ENCODE data around the gene RAB5B.
"Not testable (repeated sequence)": the region's sequence is repeated elsewhere in the genome, so short reads cannot be mapped to it uniquely, and the experiment has no call there.

RAB5B gene

GRCh38 chr12:55965240-55965639 lies 8.6 kb upstream of the RAB5B start:
- no peak for TF ChIP-seq ZNF274 (IDR thresholded peaks at IDR 0.05; ENCODE audit: low read depth, low read length)
- H3K4me3 ChIP-seq (ENCODE audit: low read length) = no peak overlapping the region

- TF ChIP-seq ZNF274 (IDR thresholded peaks at IDR 0.05; ENCODE audit: low read depth, low read length) = no peak
- peak within 1 kb of the TSS; percentile 89 for H3K4me3 ChIP-seq (ENCODE audit: low read length)
Measured at GRCh38 chr12:55965941-55966407, 7.9 kb upstream of the RAB5B start, which contains the start of gene PMEL. Gene PMEL (minus strand): TSS chr12:55966042. CDS start chr12:55966011, 31 bp downstream.

GRCh38 chr12:55966408-55967281 lies 7.2 kb upstream of the RAB5B start, which contains the start of gene CDK2:
Gene CDK2 (plus strand): TSS chr12:55966830. CDS start chr12:55967009, 179 bp downstream.
- H3K4me3 ChIP-seq (ENCODE audit: low read length) = peak within 1 kb of the TSS; percentile 89
- no peak for TF ChIP-seq ZNF274 (IDR thresholded peaks at IDR 0.05; ENCODE audit: low read depth, low read length)

- H3K4me3 ChIP-seq (ENCODE audit: low read length) = no peak overlapping the region
- no peak for TF ChIP-seq ZNF274 (IDR thresholded peaks at IDR 0.05; ENCODE audit: low read depth, low read length)
Measured at GRCh38 chr12:55969356-55969755, 4.5 kb upstream of the RAB5B start.

- H3K4me3 ChIP-seq (ENCODE audit: low read length) = no peak overlapping the region
- TF ChIP-seq ZNF274 (IDR thresholded peaks at IDR 0.05; ENCODE audit: low read depth, low read length) = no peak
Measured at GRCh38 chr12:55970775-55971174, 3.1 kb upstream of the RAB5B start.

- TF ChIP-seq ZNF274 (IDR thresholded peaks at IDR 0.05; ENCODE audit: low read depth, low read length) = no peak
- H3K4me3 ChIP-seq (ENCODE audit: low read length) = no peak overlapping the region
Measured at GRCh38 chr12:55972042-55972441, 1.8 kb upstream of the RAB5B start.

- no peak for TF ChIP-seq ZNF274 (IDR thresholded peaks at IDR 0.05; ENCODE audit: low read depth, low read length)
- H3K4me3 ChIP-seq (ENCODE audit: low read length) = peak overlapping the region; percentile 92
Measured at GRCh38 chr12:55972456-55972855, 1.4 kb upstream of the RAB5B start.

- no peak for TF ChIP-seq ZNF274 (IDR thresholded peaks at IDR 0.05; ENCODE audit: low read depth, low read length)
- H3K4me3 ChIP-seq (ENCODE audit: low read length) = peak overlapping the region; percentile 92
Measured at GRCh38 chr12:55972911-55973598, 823 bp upstream of the RAB5B start.

GRCh38 chr12:55974308-55974730 lies 441 bp downstream of the RAB5B start:
- H3K4me3 ChIP-seq (ENCODE audit: low read length) = peak overlapping the region; percentile 83
- no peak for TF ChIP-seq ZNF274 (IDR thresholded peaks at IDR 0.05; ENCODE audit: low read depth, low read length)

GRCh38 chr12:55978393-55978792 lies 4.5 kb downstream of the RAB5B start:
- no peak for TF ChIP-seq ZNF274 (IDR thresholded peaks at IDR 0.05; ENCODE audit: low read depth, low read length)

GRCh38 chr12:55979069-55979468 lies 5.2 kb downstream of the RAB5B start:
- no peak overlapping the region for H3K4me3 ChIP-seq (ENCODE audit: low read length)
- TF ChIP-seq ZNF274 (IDR thresholded peaks at IDR 0.05; ENCODE audit: low read depth, low read length) = no peak

More at GRCh38 chr12:55978393-55978792, 4.5 kb downstream of the RAB5B start:
- H3K4me3 ChIP-seq (ENCODE audit: low read length) = no peak overlapping the region

GRCh38 chr12:55981882-55982281 lies 8.0 kb downstream of the RAB5B start:
- not testable (repeated sequence) for H3K4me3 ChIP-seq (ENCODE audit: low read length)

- peak overlapping the region; percentile 12; the same call in 1 of the 2 replicates for H3K4me3 ChIP-seq (ENCODE audit: low read length)
Measured at GRCh38 chr12:55982319-55982936, 8.6 kb downstream of the RAB5B start.

GRCh38 chr12:55983232-55983842 lies 9.5 kb downstream of the RAB5B start:
- no peak for TF ChIP-seq ZNF274 (IDR thresholded peaks at IDR 0.05; ENCODE audit: low read depth, low read length)
- no peak overlapping the region for H3K4me3 ChIP-seq (ENCODE audit: low read length)

More at GRCh38 chr12:55982319-55982936, 8.6 kb downstream of the RAB5B start:
- TF ChIP-seq ZNF274 (IDR thresholded peaks at IDR 0.05; ENCODE audit: low read depth, low read length) = no peak
